ENCODE data around the gene NOP58.
A peak's percentile ranks its signal among the peaks of the same experiment; 100 is the strongest.

GRCh38 chr2:202265467-202266277, at the start of gene NOP58:
- peak; percentile 97 for TF ChIP-seq POLR2A (IDR thresholded peaks at IDR 0.05)
- peak; percentile 100 for TF ChIP-seq POLR2AphosphoS5 (IDR thresholded peaks at IDR 0.05)
